HG03064 (cell line): ENCODE measurements around the gene ACAD10.
"Not testable (repeated sequence)": the region's sequence is repeated elsewhere in the genome, so short reads cannot be mapped to it uniquely, and the experiment has no call there.

Experiments used
- ATAC-seq: cut with Tn5 transposase; IDR thresholded peaks from one replicate; pipeline ENCODE4 v1.9.1; 2021; ENCODE audit warnings: low read depth; ENCODE audit not compliant: unreplicated experiment

The ACAD10 gene

GRCh38 chr12:111685811-111686573 is at the start of gene ACAD10, which contains the start of gene BRAP:
Gene ACAD10, plus strand, starts transcription at chr12:111686053. Its CDS starts 6,657 bp downstream, at chr12:111692710.
Gene BRAP, minus strand, starts transcription at chr12:111685956. Its CDS starts 164 bp downstream, at chr12:111685792.
- peak; percentile 85 for ATAC-seq

DNA sequence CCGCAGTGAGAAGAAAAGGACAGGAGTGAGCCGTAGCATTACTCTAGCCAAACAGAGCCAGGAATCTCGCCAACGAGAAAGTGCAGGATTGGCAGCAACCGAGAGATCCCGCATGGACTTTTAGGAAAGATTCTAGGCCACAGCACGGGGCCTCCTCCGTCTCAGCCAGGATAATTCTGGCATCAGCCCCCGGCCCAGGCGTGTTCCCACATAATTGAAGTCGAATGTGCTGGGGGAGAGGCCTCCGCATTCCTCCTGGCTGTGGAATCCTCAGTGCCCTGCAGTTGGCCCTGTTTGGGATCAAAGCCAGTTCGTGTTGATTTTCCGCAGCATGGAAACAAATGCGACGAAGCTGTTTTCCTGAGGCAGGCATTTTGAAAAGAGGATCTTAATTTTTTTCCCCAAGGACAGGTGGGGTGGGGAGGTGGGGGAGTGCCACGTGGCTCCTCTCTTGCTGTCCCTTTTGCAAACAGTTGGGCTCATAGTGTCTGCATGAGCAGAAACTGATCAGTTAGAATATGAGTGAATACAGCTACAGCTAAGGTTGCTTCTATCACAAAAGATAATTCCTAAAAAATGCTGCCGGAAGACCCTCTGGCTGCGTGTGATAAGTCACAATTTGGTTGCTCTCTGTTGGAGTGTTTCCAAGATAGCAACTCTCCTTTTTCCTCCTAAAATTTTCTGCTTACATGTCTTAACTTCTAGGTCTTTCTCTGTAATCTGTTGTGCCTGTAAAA is 49.5 kb upstream of the ACAD10 start:
- ATAC-seq, result no peak

GRCh38 chr12:111638556-111638955 is 47.3 kb upstream of the ACAD10 start:
- ATAC-seq, result no peak

- ATAC-seq, result no peak
These were observed 45.3 kb upstream of the ACAD10 start for GRCh38 chr12:111640506-111640905.

- no peak for ATAC-seq
These were observed 43.0 kb upstream of the ACAD10 start for GRCh38 chr12:111642681-111643426.

GRCh38 chr12:111643427-111643826 is 42.4 kb upstream of the ACAD10 start:
- no peak for ATAC-seq

- no peak for ATAC-seq
These were observed 40.4 kb upstream of the ACAD10 start for GRCh38 chr12:111645433-111645832.

DNA sequence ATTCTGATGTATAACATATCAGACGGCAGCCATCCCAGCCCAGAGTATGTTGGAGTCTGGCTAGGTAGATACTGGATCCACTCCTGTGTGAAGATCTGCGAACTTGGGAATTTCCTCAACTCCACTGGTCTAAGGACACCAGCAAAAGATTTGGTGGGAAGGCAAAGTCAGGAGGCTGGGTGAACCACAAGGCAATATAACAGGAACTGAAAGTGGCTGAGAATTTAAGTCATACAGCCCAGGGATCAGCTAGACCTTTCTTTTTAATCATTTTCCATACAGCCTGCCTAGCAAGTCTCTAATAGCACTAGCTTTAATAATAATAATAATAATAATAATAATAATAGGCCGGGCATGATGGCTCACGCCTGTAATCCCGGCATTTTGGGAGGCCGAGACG is 34.9 kb upstream of the ACAD10 start:
- ATAC-seq, result no peak

- ATAC-seq, result not testable (repeated sequence)
These were observed 33.3 kb upstream of the ACAD10 start for GRCh38 chr12:111652530-111652929.

GRCh38 chr12:111653596-111653995 is 32.3 kb upstream of the ACAD10 start:
- no peak for ATAC-seq

GRCh38 chr12:111655356-111655755 is 30.5 kb upstream of the ACAD10 start:
- ATAC-seq, result no peak

- ATAC-seq, result no peak
These were observed 29.8 kb upstream of the ACAD10 start for GRCh38 chr12:111656016-111656415.

DNA sequence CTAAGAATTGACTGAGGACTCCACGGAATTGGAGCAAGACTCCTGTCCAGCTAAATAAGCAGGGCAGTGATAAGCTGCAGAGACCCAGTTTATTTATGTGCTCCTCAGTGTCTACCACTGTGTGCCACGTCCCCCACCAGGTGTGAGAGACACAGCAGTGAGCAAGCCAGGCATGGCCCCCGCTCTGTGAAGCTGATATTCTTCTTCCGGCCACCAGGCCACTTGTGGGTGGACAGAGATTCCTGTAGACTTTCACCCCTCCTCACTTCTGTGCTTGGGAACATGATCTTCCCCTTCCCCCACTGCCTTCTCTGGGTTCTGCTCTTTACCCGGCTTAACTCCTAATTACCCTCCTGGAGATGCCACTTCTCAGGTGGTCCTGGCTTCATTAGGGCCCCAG is 21.4 kb upstream of the ACAD10 start:
- ATAC-seq, result no peak

- ATAC-seq, result no peak
These were observed 20.6 kb upstream of the ACAD10 start for GRCh38 chr12:111664961-111665865.

DNA sequence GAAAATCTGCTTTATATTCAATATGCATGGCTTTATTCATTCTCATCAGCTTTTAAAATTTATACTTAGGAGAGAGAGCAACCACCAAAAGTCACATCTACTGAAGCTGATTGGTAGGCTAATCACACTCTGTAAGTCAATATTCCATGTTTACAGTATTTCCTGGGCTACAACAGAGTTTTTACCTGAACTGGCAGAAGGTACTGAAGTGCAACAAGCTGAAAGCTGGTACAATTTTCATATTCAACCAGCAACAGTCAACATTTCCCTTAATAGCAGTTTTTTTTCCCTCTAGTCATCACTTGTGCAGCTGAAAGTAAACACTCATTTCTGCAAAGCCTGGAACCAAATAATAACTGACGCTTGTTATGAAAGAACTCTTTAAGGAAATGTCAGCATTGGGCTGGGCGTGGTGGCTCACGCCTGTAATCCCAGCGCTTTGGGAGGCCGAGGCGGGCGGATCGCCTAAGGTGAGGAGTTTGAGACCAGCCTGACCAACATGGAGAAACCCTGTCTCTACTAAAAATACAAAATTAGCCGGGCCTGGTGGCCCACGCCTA is 13.0 kb upstream of the ACAD10 start:
- no peak for ATAC-seq

- no peak for ATAC-seq
These were observed 12.3 kb upstream of the ACAD10 start for GRCh38 chr12:111673503-111673902.

DNA sequence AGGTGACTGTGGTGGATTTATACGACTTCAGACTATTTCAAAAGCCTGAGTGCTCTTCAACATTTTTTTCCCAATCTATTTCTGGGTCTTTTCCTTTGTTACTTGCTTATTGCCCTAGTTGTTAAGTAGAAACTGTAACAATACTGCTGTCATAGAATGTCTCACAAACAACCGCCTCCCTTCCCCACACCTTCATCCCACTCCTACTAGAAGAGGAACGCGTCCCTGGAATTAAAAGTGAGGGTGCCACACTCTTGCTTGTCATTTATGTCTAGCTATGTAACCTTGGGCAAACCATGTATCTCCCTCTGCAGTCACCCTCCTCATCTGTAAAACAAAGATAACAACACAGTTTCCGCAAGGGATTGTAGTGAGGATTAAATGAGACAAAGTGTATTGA is 8.7 kb upstream of the ACAD10 start:
- no peak for ATAC-seq

DNA sequence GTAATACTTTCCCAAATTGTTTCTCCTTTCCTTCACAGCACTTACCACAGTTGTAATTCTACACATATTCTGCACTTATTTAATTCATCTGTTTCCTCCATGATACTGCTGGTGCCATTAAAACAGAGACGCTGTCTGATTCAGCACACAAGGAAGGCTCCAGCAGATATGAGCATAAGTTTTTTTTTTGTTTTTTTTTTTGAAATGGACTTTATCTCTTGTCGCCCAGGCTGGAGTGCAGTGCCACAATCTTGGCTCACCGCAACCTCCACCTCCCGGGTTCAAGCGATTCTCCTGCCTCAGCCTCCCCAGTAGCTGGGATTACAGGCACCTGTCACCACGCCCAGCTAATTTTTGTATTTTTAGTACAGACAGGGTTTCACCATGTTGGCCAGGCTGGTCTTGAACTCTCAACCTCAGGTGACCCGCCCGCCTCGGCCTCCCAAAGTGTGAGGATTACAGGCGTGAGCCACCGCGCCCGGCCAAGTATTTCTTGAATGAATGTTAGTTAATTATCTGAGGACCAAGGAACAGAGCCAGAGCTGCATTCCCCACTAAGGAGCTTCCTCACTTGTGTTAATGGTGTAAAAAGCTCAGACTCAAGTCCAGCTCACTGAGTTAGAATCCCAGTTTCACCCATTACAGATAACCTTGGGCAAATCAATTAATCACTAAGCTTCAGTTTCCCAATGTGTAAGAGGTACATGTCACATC is 1.2 kb upstream of the ACAD10 start:
- not testable (repeated sequence) for ATAC-seq

DNA sequence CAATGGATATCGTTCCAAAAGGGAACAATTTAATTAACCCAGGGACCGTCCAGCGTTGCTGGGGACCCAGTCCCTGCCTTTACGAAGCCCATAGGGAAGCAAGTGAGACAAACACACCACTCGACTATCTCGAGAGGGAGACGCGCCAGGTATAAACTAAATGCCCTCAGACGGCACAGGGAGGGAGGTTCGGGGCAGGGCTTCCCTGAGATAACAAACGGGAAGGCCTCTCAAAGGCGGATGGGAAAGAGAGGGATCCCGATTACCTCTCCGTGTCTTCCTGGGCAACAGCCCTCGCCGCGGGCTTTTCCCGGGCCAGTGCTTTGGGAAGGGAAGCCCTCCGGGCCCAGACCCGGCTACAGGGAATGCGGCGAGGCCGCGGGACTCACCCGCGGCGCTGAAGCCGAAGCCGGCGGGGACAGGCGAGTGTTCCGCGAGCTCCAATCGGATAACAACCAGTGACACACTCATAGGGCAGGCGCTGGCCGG is 487 bp upstream of the ACAD10 start:
- ATAC-seq, result peak; percentile 7
